GM18951 (cell line): ENCODE data around the gene ENTREP1.

Experiments used
- POLR2A ChIP-seq: IDR thresholded peaks from 4 replicates; pipeline ENCODE4 v1.6.1; 2011; ENCODE audit warnings: mild to moderate bottlenecking; ENCODE audit not compliant: insufficient read length, insufficient read depth; ENCODE audit errors: extremely low read depth
- in situ Hi-C: fragments of 300-500 bp; cut with MboI; formaldehyde crosslinking; loops from one replicate; pipeline ENCODE4 v1.12.0; 2022; ENCODE audit warnings: low sequenced_read_pairs, mixed read lengths, inconsistent platforms; ENCODE audit not compliant: unreplicated experiment

Gene ENTREP1

GRCh38 chr9:69363191-69363590, 38.2 kb downstream of the ENTREP1 start:
- TF ChIP-seq POLR2A, result no peak
- in situ Hi-C loops, result no loop called here

GRCh38 chr9:69364510-69365150, 39.6 kb downstream of the ENTREP1 start:
- in situ Hi-C loops, result no loop called here
- no peak for TF ChIP-seq POLR2A

GRCh38 chr9:69370430-69370829, 45.4 kb downstream of the ENTREP1 start:
- TF ChIP-seq POLR2A, result no peak
- in situ Hi-C loops, result no loop called here

- in situ Hi-C loops, result no loop called here
- TF ChIP-seq POLR2A, result no peak
These were observed 46.0 kb downstream of the ENTREP1 start for GRCh38 chr9:69371001-69371400.

- in situ Hi-C loops, result no loop called here
- no peak for TF ChIP-seq POLR2A
These were observed 51.6 kb downstream of the ENTREP1 start for GRCh38 chr9:69376651-69377050.

- in situ Hi-C loops, result no loop called here
These were observed 52.3 kb downstream of the ENTREP1 start for GRCh38 chr9:69377291-69377690.

GRCh38 chr9:69377981-69378380, 53.0 kb downstream of the ENTREP1 start:
- TF ChIP-seq POLR2A, result no peak
- in situ Hi-C loops, result no loop called here

More at GRCh38 chr9:69377291-69377690, 52.3 kb downstream of the ENTREP1 start:
- TF ChIP-seq POLR2A, result no peak

- in situ Hi-C loops, result no loop called here
- no peak for TF ChIP-seq POLR2A
These were observed 54.4 kb downstream of the ENTREP1 start for GRCh38 chr9:69379270-69379982.

GRCh38 chr9:69380301-69380700, 55.3 kb downstream of the ENTREP1 start:
- no peak for TF ChIP-seq POLR2A
- in situ Hi-C loops, result no loop called here

GRCh38 chr9:69380811-69381210, 55.8 kb downstream of the ENTREP1 start:
- in situ Hi-C loops, result no loop called here
- TF ChIP-seq POLR2A, result no peak

- in situ Hi-C loops, result no loop called here
- TF ChIP-seq POLR2A, result no peak
These were observed 57.1 kb downstream of the ENTREP1 start for GRCh38 chr9:69382135-69382534.

- in situ Hi-C loops, result no loop called here
- no peak for TF ChIP-seq POLR2A
These were observed 60.6 kb downstream of the ENTREP1 start for GRCh38 chr9:69385581-69386033.

- TF ChIP-seq POLR2A, result no peak
- in situ Hi-C loops, result no loop called here
These were observed 61.6 kb downstream of the ENTREP1 start for GRCh38 chr9:69386651-69387050.

- TF ChIP-seq POLR2A, result no peak
- in situ Hi-C loops, result no loop called here
These were observed 63.6 kb downstream of the ENTREP1 start for GRCh38 chr9:69388596-69388995.
